Neuronal stem cell (in vitro differentiated cells): ENCODE data around the gene ZBTB32.

Source experiments
- DNase-seq: peaks from one replicate; pipeline ENCODE4 v3.0.0-alpha.2; 2013; ENCODE audit warnings: low spot score
- H2AFZ ChIP-seq: one replicate; pipeline ENCODE4 v1.6.1; 2013; ENCODE audit warnings: mild to moderate bottlenecking, low read length, inconsistent platforms
- H2AK5ac ChIP-seq: 2 replicates; pipeline ENCODE4 v1.6.1; 2013; ENCODE audit warnings: low read depth, mild to moderate bottlenecking, inconsistent platforms, low read length, moderate library complexity, mixed read lengths
- H2BK120ac ChIP-seq: 2 replicates; pipeline ENCODE4 v1.6.1; 2013; ENCODE audit warnings: low read depth, mild to moderate bottlenecking, inconsistent platforms, low read length, moderate library complexity, mixed read lengths
- H2BK12ac ChIP-seq: one replicate; pipeline ENCODE4 v1.6.1; 2013; ENCODE audit warnings: low read length, inconsistent platforms
- H2BK15ac ChIP-seq: 2 replicates; pipeline ENCODE4 v1.6.1; 2013; ENCODE audit warnings: mild to moderate bottlenecking, low read length, inconsistent platforms, mixed read lengths
- H2BK5ac ChIP-seq: one replicate; pipeline ENCODE4 v1.6.1; 2013; ENCODE audit warnings: inconsistent platforms, mild to moderate bottlenecking, low read length, moderate library complexity
- H3K14ac ChIP-seq: one replicate; pipeline ENCODE4 v1.6.1; 2013; ENCODE audit warnings: low read length, inconsistent platforms
- H3K18ac ChIP-seq: 2 replicates; pipeline ENCODE4 v1.6.1; 2013; ENCODE audit warnings: low read length, inconsistent platforms
- H3K23ac ChIP-seq: 2 replicates; pipeline ENCODE4 v1.6.1; 2013; ENCODE audit warnings: low read depth, mild to moderate bottlenecking, mixed read lengths, low read length, inconsistent platforms; ENCODE audit not compliant: poor library complexity
- H3K27ac ChIP-seq: replicated peaks from 3 replicates; pipeline ENCODE4 v1.5.1; 2013; ENCODE audit warnings: low read length, inconsistent platforms
- H3K27me3 ChIP-seq, 3 experiments: 2 replicates each; pipeline ENCODE4 v1.6.1; 2013; ENCODE audit warnings: low read length in 3 of 3, mild to moderate bottlenecking in 2 of 3, inconsistent platforms in 1 of 3, low read depth in 1 of 3, mixed read lengths in 1 of 3, moderate library complexity in 1 of 3; ENCODE audit not compliant: control insufficient read depth in 3 of 3, insufficient read depth in 3 of 3
- H3K36me3 ChIP-seq, 2 donors: replicated peaks in 1 of 2; 2 replicates each; pipeline ENCODE4 v1.6.1; 2013; ENCODE audit warnings: low read length in 2 of 2; ENCODE audit not compliant: control insufficient read depth in 2 of 2, insufficient read depth in 2 of 2
- H3K4ac ChIP-seq: 2 replicates; pipeline ENCODE4 v1.6.1; 2013; ENCODE audit warnings: inconsistent platforms, mild to moderate bottlenecking, low read length, moderate library complexity
- H3K4me1 ChIP-seq, 2 donors: 1 replicate in 1 of 2; 2 replicates in 1 of 2; pipeline ENCODE4 v1.6.1; 2013; ENCODE audit warnings: low read length in 2 of 2, low read depth in 1 of 2; ENCODE audit not compliant: control insufficient read depth in 2 of 2, insufficient read depth in 1 of 2
- H3K4me2 ChIP-seq: one replicate; pipeline ENCODE4 v1.6.1; 2013; ENCODE audit warnings: mild to moderate bottlenecking, low read length, inconsistent platforms; ENCODE audit not compliant: insufficient read depth, poor library complexity, severe bottlenecking
- H3K4me3 ChIP-seq, 2 donors: 2 replicates each; pipeline ENCODE4 v1.5.1; 2013; ENCODE audit warnings: low read length in 2 of 2, mild to moderate bottlenecking in 2 of 2, inconsistent platforms in 1 of 2, moderate library complexity in 1 of 2
- H3K79me1 ChIP-seq: one replicate; pipeline ENCODE4 v1.6.1; 2013; ENCODE audit warnings: low read depth, mild to moderate bottlenecking, inconsistent platforms, low read length, moderate library complexity
- H3K9ac ChIP-seq: one replicate; pipeline ENCODE4 v1.6.1; 2013; ENCODE audit warnings: mild to moderate bottlenecking, low read depth, low read length, inconsistent platforms; ENCODE audit not compliant: poor library complexity
- H3K9me3 ChIP-seq, 2 donors: replicated peaks in 1 of 2; 2 replicates each; pipeline versions ENCODE3 to v1.6.1; 2013; ENCODE audit warnings: low read length in 2 of 2, mild to moderate bottlenecking in 2 of 2, inconsistent platforms in 1 of 2, low read depth in 1 of 2, mixed read lengths in 1 of 2, moderate library complexity in 1 of 2; ENCODE audit not compliant: control insufficient read depth in 2 of 2, insufficient read depth in 1 of 2
- H4K8ac ChIP-seq: one replicate; pipeline ENCODE4 v1.6.1; 2013; ENCODE audit warnings: low read depth, mild to moderate bottlenecking, inconsistent platforms, low read length, moderate library complexity
- H4K91ac ChIP-seq: one replicate; pipeline ENCODE4 v1.6.1; 2013; ENCODE audit warnings: low read length, low read depth, mild to moderate bottlenecking, inconsistent platforms; ENCODE audit not compliant: poor library complexity
- WGBS, 2 donors: extraction: QIAGEN DNeasy Blood & Tissue Kit; methylation state at CpG; one replicate each; pipeline ENCODE4 v1.1.7; 2013; ENCODE audit warnings: missing lambda C conversion rate in 2 of 2, mixed read lengths in 1 of 2; ENCODE audit not compliant: insufficient read length in 2 of 2, insufficient replicate concordance in 1 of 2; ENCODE audit errors: extremely low coverage in 2 of 2; 5-methylcytosine and 5-hydroxymethylcytosine counted together

ZBTB32 gene

GRCh38 chr19:35754370-35755130 lies 50.2 kb downstream of the ZBTB32 start:
- DNase-seq = no peak
- H3K4me3 ChIP-seq = no peak overlapping the region
- WGBS, 2 donors = no CpG with 5 or more reads among the region's 13 CpGs

DNA sequence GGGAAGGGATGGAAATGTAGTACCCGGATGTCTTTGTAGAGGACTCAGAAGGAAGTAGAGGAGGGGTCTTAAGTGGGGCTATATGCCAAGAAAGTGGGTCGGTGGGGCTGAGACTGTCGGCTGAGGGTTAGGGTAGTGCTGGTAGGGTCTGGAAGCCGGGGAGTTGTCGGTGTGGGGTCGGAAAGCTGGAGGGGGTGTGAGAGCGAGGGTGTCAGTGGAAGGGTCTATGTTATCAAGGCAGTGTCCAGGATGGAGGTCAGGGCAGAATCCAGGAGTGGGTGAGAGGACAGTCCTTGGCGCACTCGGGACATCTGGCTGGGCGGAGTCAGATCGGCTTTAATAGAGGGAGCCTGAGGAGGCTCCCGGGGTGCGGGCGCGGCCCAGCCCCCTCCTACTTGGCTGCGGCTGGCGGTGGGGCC lies 50.8 kb downstream of the ZBTB32 start:
- Histone ChIP-seq H2AFZ (no peak overlapping the region), H3K4ac (no peak overlapping the region), H3K4me1 (peaks cover 12 to 24% of the 10 kb centered on the region in 2 donors), H3K4me2 (peak overlapping the region; percentile 49), H2BK12ac (no peak overlapping the region), H2BK120ac (no peak overlapping the region), H2BK15ac (no peak overlapping the region), H3K27ac (no peak overlapping the region), H3K14ac (peak overlapping the region; percentile 31), H3K4me3 (peak overlapping the region in 1 of 2 donors; percentile 70), H3K9me3 (no peaks in the 10 kb centered on the region), H4K8ac (peak overlapping the region; percentile 43), H3K79me1 (peaks cover 17% of the 10 kb centered on the region), H3K9ac (peak overlapping the region; percentile 86), H3K18ac (peak overlapping the region; percentile 96), H3K27me3 (peaks cover 0 to 13% (median 3%) of the 10 kb centered on the region in 3 experiments), H3K36me3 (peaks cover 14 to 39% of the 10 kb centered on the region in 2 donors), H4K91ac (peak overlapping the region; percentile 43), H3K23ac (peak overlapping the region; percentile 73), H2AK5ac (peak overlapping the region; percentile 98), H2BK5ac (no peak overlapping the region)
- no peak for DNase-seq
- no CpG with 5 or more reads among the region's 17 CpGs for WGBS, 2 donors

More at GRCh38 chr19:35754370-35755130, 50.2 kb downstream of the ZBTB32 start:
- Histone ChIP-seq H3K14ac (no peak overlapping the region), H3K23ac (no peak overlapping the region), H3K36me3 (peaks cover 10 to 33% of the 10 kb centered on the region in 2 donors), H2AK5ac (peak overlapping the region; percentile 46), H2BK15ac (no peak overlapping the region), H2BK5ac (no peak overlapping the region), H3K4ac (no peak overlapping the region), H3K27me3 (peaks cover 0 to 13% (median 3%) of the 10 kb centered on the region in 3 experiments), H3K18ac (peak overlapping the region; percentile 8), H3K9me3 (no peaks in the 10 kb centered on the region), H3K79me1 (peaks cover 14% of the 10 kb centered on the region), H3K4me1 (peaks cover 12 to 24% of the 10 kb centered on the region in 2 donors), H2AFZ (no peak overlapping the region), H3K9ac (peak overlapping the region; percentile 21), H2BK12ac (no peak overlapping the region), H3K4me2 (no peak overlapping the region), H4K8ac (no peak overlapping the region), H2BK120ac (no peak overlapping the region), H3K27ac (no peak overlapping the region), H4K91ac (no peak overlapping the region)

GRCh38 chr19:35755550-35756376 lies 51.4 kb downstream of the ZBTB32 start:
- Histone ChIP-seq H4K91ac (peak overlapping the region; percentile 43), H2BK12ac (peak overlapping the region; percentile 84), H3K4me2 (peak overlapping the region; percentile 49), H3K79me1 (peaks cover 17% of the 10 kb centered on the region), H3K9me3 (no peaks in the 10 kb centered on the region), H3K27ac (no peak overlapping the region), H2AK5ac (peak overlapping the region; percentile 98), H3K4me1 (peaks cover 12 to 24% of the 10 kb centered on the region in 2 donors), H3K4ac (peak overlapping the region; percentile 37), H3K9ac (peak overlapping the region; percentile 86), H4K8ac (peak overlapping the region; percentile 43), H3K23ac (peak overlapping the region; percentile 73), H2BK15ac (peak overlapping the region; percentile 38), H3K27me3 (peaks cover 0 to 13% (median 3%) of the 10 kb centered on the region in 3 experiments), H3K18ac (peak overlapping the region; percentile 96), H2AFZ (no peak overlapping the region), H2BK120ac (no peak overlapping the region), H2BK5ac (no peak overlapping the region), H3K4me3 (peak overlapping the region in 1 of 2 donors; percentile 70), H3K14ac (peak overlapping the region; percentile 89), H3K36me3 (peaks cover 15 to 45% of the 10 kb centered on the region in 2 donors)
- WGBS, 2 donors = no CpG with 5 or more reads among the region's 74 CpGs
- no peak for DNase-seq
